A549 treated with RU486 at 1 μM for 4 hours (cell line): Measurements from ENCODE around the gene ZNF440. TPM values are rescaled to one million over a fixed set of nuclear protein-coding genes. Genes with fewer than 3 reads are reported as not detected.

Experiments used
- total RNA-seq: library from RNA; stranded (reverse); fragments of 200-300 nt; extraction: Qiagen RNA extraction; gene quantifications from 5 replicates; pipeline ENCODE4 v1.2.3, GENCODE V29; 2022; ENCODE audit warnings: low read depth

ZNF440 gene
- 0.03 to 0.09 TPM (median 0.06 TPM) in 3 of 5 replicates, not detected in the others for total RNA-seq

DNA sequence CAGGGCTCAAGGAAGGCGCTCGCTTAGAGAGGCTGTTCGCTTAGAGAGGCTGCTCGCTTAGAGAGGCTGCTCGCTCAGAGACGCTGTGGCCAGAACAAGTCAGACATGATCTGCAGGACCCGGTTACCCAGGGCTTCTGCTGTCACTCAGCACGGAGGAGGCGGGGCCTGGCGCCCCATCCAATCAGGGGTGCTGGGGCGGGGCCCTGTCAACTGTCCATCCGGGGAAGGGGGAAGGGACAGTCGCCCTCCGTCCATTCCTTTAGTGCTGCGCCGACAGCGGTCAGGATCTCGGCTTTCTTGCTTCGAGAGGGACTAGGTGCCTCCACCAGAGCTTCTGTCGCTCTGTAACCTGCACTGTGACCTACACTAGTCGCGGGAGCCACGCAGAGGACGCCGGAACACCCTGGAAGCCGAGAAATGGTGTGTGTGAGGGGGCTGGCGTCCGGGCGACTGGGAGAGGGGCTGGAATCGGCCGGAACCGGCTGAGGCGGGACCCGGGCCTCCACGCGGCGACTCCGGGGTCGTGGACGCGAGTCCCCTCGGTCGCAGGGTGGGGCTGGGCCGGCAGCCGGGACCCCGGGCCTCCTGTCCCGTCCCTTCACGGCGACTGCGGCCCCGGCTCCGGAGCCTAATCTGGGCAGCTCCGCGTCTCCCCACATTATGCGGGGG lies at the start of gene ZNF440:
Gene ZNF440 (plus strand): TSS at position 245 of the 671 bp plus-strand sequence. CDS start 175 bp downstream, at position 420.

DNA sequence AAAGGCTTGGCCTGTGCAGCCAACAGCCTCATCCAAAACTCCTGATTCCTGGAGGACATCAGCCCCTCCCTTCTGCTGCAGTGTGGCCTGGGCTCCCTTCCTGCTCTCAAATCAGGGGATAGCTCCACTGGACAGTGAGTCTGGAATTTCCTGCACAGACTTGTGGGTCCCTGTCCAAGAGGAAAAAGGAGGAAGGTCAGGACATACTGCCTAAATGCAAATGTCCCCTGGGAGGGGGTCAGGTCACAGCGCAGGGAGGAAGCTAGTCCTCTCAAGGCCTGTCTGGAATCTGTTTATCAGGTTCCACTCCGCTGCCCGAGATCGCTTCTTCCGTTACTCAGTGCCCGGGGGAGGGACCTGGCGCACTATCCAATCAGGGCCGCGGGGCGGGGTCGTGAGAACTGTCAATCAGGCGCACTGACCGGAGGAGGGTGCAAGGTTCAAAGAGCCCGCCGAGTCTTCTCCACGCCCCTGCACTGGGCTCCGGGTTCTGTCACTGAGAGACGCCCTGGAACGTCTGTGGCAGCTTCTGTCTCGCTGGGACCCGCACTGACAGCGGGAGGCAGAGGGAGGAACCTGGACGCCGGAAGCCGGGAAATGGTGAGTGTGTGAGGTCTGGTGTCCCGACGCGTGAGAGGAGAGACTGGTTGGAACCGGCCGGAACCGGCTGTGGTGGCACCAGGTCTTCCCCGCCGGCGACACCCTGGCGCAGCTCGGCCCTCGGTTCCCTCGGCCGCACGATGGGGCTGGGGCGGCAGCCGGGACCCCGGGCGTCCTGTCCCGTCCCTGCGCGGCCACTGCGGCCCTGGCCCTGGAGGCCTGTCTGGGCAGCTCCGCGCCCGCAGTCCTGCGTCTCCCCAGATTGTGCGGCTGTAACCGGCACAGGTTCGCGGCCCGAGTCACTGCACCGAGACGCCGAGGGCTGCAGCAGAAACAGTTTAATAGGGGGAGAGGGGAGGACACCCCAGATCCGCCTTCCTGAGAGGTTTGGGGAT lies 47.2 kb upstream of the ZNF440 start, which contains the start of gene ZNF441:
Gene ZNF441 (plus strand): TSS at position 404 of the 995 bp plus-strand sequence. CDS start 194 bp downstream, at position 598.

DNA sequence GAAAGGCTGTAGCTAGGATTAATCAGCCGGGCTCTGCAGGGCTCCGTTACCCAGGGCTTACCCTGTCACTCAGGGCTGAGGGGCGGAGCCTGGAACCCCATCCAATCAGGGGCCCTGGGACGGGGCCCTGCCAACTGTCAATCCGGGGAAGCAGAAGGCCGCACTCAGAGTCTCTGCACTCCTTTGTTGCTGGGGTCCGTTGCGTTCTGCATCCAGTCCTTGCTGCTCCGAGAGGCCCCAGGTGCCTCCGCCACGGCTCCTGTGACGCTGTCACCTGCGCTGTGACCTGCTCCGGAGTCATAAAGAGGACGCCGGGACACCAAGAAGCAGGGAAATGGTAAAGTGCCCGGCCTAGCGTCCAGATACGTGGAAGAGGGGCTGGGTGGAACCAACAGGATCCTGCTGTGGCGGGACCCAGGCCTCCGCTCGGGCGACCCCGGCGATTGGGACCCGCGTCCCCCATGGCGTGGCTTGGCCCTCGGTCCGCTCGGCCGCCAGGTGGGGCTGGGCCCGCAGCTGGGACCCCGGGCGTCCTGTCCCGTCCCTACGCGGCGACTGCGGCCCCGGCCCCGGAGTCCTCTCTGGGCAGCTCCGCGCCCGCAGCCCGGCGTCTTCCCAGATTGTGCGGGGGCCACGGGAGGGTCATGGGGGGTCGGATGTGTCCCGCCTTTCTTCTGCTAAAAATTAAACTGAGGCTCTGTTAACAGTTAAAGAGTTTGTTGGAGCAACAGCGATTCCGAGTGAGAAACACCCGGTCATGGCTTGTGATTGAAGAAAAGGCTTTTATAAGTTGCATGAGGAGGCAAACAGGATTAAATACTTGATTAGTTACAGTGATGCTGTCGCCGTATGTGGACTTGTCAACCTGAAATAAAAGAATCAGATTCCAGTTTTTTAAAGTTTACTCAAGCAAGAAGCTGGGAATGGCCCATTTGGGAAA lies 15.4 kb upstream of the ZNF440 start, which contains the start of gene ZNF491:
Gene ZNF491 (plus strand): TSS at position 133 of the 940 bp plus-strand sequence. CDS start 7,431 bp downstream, outside the sequence.

DNA sequence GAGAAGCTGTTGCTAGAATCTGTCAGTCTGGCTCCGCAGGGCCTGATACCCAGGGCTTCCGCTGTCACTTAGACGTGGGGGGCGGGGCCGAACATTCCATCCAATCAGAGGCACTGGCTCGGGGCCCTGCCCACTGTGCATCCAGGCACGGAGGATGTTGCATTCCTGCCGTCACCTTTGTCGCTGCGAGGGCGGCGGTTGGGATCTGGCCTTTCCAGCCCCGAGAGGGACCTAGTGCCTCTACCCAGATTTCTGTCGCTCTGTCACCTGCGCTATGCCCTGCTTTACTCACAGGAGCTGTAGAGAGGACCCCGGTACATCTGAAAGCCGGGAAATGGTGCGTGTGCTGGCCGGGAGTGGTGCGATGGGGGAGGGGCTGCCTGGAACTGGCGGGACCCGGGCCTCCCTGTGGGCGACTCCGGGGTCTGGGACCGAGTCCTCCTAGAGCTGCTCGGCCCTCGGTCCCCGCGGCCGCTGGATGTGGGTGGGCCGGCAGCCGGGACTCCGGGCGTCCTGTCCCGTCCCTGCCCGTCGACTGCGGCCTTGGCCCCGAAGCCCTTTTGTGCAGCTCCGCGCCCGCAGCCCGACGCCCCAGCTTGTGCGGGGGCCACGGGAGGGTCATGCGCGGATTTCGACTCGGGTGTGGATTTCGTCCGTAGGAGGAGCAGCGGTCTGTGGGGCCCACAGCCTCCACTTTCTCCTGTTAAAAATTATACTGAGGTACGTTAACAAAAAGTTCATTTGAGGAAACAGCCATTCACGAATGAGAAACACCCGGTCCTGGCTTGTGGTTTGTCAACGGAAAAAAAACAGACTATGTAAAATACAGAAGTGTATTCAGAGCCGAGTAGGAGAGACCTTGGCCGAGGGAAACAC lies 34.8 kb downstream of the ZNF440 start, which contains the start of gene ZNF439:
Gene ZNF439 (plus strand): TSS at position 133 of the 876 bp plus-strand sequence. CDS start 142 bp downstream, at position 275.

Other genes starting within 250 kb of the ZNF440 start
- gene ACP5, start 236.6 kb upstream of the ZNF440 start, total RNA-seq: 0.27 to 0.43 TPM in 2 of 5 replicates, not detected in the others
- gene ZNF627, start 216.8 kb upstream of the ZNF440 start, total RNA-seq: 2.8 to 5.5 TPM (median 3.7 TPM) in 5 replicates
- 1.9 to 4.2 TPM (median 3.0 TPM) in 5 replicates for gene ZNF823, start 75.3 kb upstream of the ZNF440 start, total RNA-seq
- not detected in 5 replicates for gene ZNF441, start 47.3 kb upstream of the ZNF440 start, total RNA-seq
- gene ZNF491, start 15.8 kb upstream of the ZNF440 start, total RNA-seq: not detected in 5 replicates
- not detected in 5 replicates for gene ZNF439, start 34.5 kb downstream of the ZNF440 start, total RNA-seq
- not detected in 5 replicates for gene ZNF69, start 73.5 kb downstream of the ZNF440 start, total RNA-seq
- 0.18 to 0.39 TPM (median 0.30 TPM) in 5 replicates for gene ZNF700, start 110.8 kb downstream of the ZNF440 start, total RNA-seq
- gene ZNF763, start 150.8 kb downstream of the ZNF440 start, total RNA-seq: not detected in 5 replicates
- gene ZNF433, start 221.4 kb downstream of the ZNF440 start, total RNA-seq: not detected in 5 replicates
- not detected in 5 replicates for gene ZNF878, start 238.7 kb downstream of the ZNF440 start, total RNA-seq